Lung (tissue), 12 donors: ENCODE data around the gene DTNA. TPM values are rescaled to one million over a fixed set of nuclear protein-coding genes. Genes with fewer than 3 reads are reported as not detected.

Experiments
- ATAC-seq: fragments of 200-7000 bp; cut with Tn5 transposase; one replicate; pipeline ENCODE4 v1.9.1; 2020; ENCODE audit warnings: moderate number of reproducible peaks; ENCODE audit not compliant: insufficient read depth, low FRiP score
- DNase-seq, 3 donors: peaks; one replicate each; pipeline ENCODE4 v3.0.0-alpha.2; 2013 to 2017
- H3K27ac ChIP-seq, 2 donors: one replicate each; pipeline ENCODE4 v1.5.1; 2013; ENCODE audit warnings: mild to moderate bottlenecking in 2 of 2, moderate library complexity in 2 of 2, control low read depth in 1 of 2, inconsistent platforms in 1 of 2, low read depth in 1 of 2, low read length in 1 of 2
- H3K27me3 ChIP-seq, 3 donors: one replicate each; pipeline ENCODE4 v1.5.1; 2013; ENCODE audit warnings: low read length in 2 of 3; ENCODE audit not compliant: control insufficient read depth in 3 of 3, insufficient read depth in 3 of 3
- H3K36me3 ChIP-seq, 4 donors: one replicate each; pipeline ENCODE4 v1.5.1; 2013; ENCODE audit warnings: low read length in 4 of 4, mild to moderate bottlenecking in 1 of 4, moderate library complexity in 1 of 4; ENCODE audit not compliant: control insufficient read depth in 4 of 4, insufficient read depth in 4 of 4
- H3K4me1 ChIP-seq, 5 donors: one replicate each; pipeline ENCODE4 v1.5.1; 2013; ENCODE audit warnings: low read length in 5 of 5, mild to moderate bottlenecking in 2 of 5, moderate library complexity in 1 of 5; ENCODE audit not compliant: control insufficient read depth in 5 of 5, insufficient read depth in 5 of 5
- H3K4me3 ChIP-seq: one replicate; pipeline ENCODE4 v1.5.1; 2013; ENCODE audit warnings: mild to moderate bottlenecking, control low read depth, moderate library complexity
- H3K9ac ChIP-seq, 2 donors: one replicate each; pipeline ENCODE4 v1.5.1; 2013; ENCODE audit warnings: low read length in 2 of 2, control low read depth in 1 of 2; ENCODE audit not compliant: insufficient read depth in 1 of 2
- H3K9me3 ChIP-seq, 4 donors: one replicate each; pipeline ENCODE4 v1.5.1; 2013; ENCODE audit warnings: low read length in 3 of 4, mild to moderate bottlenecking in 1 of 4, moderate library complexity in 1 of 4; ENCODE audit not compliant: control insufficient read depth in 4 of 4, insufficient read depth in 3 of 4
- WGBS, 2 donors: extraction: QIAGEN DNeasy Blood & Tissue Kit; methylation state at CpG; one replicate each; pipeline ENCODE4 v1.1.7; 2013; 5-methylcytosine and 5-hydroxymethylcytosine counted together
- polyA plus RNA-seq, 2 donors: library from polyadenylated mRNA; stranded (reverse); fragments of 200-250 nt; gene quantifications; one replicate each; pipeline ENCODE4 v1.2.1, GENCODE V29; 2013
- total RNA-seq, 2 donors: library from RNA; depleted of rRNA in 1 of 2; stranded (reverse); fragments of >200 nt in 1 of 2; gene quantifications; one replicate each; pipeline ENCODE4 v1.2.1, GENCODE V29; 2014 to 2021
- TF ChIP-seq, protein P1 (sequence below): IDR thresholded peaks from 2 replicates; pipeline ENCODE4 v1.5.1; 2012; ENCODE audit warnings: mild to moderate bottlenecking; ENCODE audit errors: control extremely low read depth, extremely low read depth
- donor health status: control.
- donor health status: control.
- donor health status: Bipolar disorder and iron deficiency.
- donor health status: healthy.
- donor health status: DM: yes; HTN: yes; CAD: no.

The DTNA gene
- total and polyA plus RNA-seq, 4 donors: 5.0 to 23.8 (median 12.9) TPM

DNA sequence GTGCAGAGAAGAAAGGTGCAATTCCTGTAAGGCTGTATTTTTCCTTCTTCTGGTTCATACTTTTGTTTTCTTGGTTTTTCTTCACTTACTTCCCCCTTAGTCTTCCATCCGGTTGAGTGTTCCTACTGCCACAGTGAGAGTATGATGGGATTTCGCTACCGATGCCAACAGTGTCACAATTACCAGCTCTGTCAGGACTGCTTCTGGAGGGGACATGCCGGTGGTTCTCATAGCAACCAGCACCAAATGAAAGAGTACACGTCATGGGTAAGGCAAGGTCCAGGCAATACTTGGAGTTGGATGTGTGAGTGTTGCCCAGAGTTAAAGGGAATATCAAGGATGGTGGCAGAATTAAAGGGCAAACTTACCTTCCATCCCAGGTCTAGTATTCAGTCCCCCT, 108.0 kb downstream of the DTNA start:
- Histone ChIP-seq H3K4me3 (no peak overlapping the region), H3K4me1 (peaks cover 0 to 9% (median 6%) of the 10 kb centered on the region in 5 donors), H3K9ac (no peak overlapping the region), H3K36me3 (peaks cover 0 to 4% (median under 1%) of the 10 kb centered on the region in 4 donors), H3K27ac (no peak overlapping the region), H3K27me3 (no peaks in the 10 kb centered on the region), H3K9me3 (no peaks in the 10 kb centered on the region)
- DNase-seq (no peak), ATAC-seq (no peak)
- 86 to 91% methylated on average over 5 of the region's 5 CpGs for WGBS, 2 donors
- TF ChIP-seq, protein P1, sequence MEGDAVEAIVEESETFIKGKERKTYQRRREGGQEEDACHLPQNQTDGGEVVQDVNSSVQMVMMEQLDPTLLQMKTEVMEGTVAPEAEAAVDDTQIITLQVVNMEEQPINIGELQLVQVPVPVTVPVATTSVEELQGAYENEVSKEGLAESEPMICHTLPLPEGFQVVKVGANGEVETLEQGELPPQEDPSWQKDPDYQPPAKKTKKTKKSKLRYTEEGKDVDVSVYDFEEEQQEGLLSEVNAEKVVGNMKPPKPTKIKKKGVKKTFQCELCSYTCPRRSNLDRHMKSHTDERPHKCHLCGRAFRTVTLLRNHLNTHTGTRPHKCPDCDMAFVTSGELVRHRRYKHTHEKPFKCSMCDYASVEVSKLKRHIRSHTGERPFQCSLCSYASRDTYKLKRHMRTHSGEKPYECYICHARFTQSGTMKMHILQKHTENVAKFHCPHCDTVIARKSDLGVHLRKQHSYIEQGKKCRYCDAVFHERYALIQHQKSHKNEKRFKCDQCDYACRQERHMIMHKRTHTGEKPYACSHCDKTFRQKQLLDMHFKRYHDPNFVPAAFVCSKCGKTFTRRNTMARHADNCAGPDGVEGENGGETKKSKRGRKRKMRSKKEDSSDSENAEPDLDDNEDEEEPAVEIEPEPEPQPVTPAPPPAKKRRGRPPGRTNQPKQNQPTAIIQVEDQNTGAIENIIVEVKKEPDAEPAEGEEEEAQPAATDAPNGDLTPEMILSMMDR: no peak

GRCh38 chr18:34820360-34821065, 110.4 kb downstream of the DTNA start:
- ATAC-seq: no peak
- H3K36me3 ChIP-seq: peaks cover 0 to 4% (median under 1%) of the 10 kb centered on the region in 4 donors

GRCh38 chr18:34821669-34822210, 111.6 kb downstream of the DTNA start:
- H3K27ac ChIP-seq: no peak overlapping the region
- H3K4me1 ChIP-seq: peaks cover 0 to 9% (median 0%) of the 10 kb centered on the region in 5 donors
- H3K27me3 ChIP-seq: no peaks in the 10 kb centered on the region
- whole genome bisulfite sequencing, 2 donors: 71 to 78% methylated on average over 6 of the region's 6 CpGs
- peaks cover 0 to 4% (median under 1%) of the 10 kb centered on the region in 4 donors for H3K36me3 ChIP-seq
- H3K9ac ChIP-seq: no peak overlapping the region
- TF ChIP-seq, protein P1: no peak
- peak; percentile 20 to 35 (median 35) for DNase-seq
- ATAC-seq: no peak
- no peak overlapping the region for H3K4me3 ChIP-seq
- no peaks in the 10 kb centered on the region for H3K9me3 ChIP-seq

More at GRCh38 chr18:34820360-34821065, 110.4 kb downstream of the DTNA start:
- Histone ChIP-seq H3K4me1 (peaks cover 0 to 9% (median 4%) of the 10 kb centered on the region in 5 donors), H3K4me3 (no peak overlapping the region), H3K9ac (no peak overlapping the region), H3K27ac (no peak overlapping the region), H3K9me3 (no peaks in the 10 kb centered on the region), H3K27me3 (no peaks in the 10 kb centered on the region)
- WGBS, 2 donors: 78 to 86% methylated on average over 7 of the region's 7 CpGs
- DNase-seq: no peak
- TF ChIP-seq, protein P1: no peak
